Spinal cord (tissue), 10 donors: ENCODE results near the gene PIK3R6. TPM values are rescaled to one million over a fixed set of nuclear protein-coding genes. Genes with fewer than 3 reads are reported as not detected.

Experiments used
- DNase-seq, 6 donors: peaks; one replicate each; pipeline versions ENCODE4 v3.0.0 to v3.0.0-alpha.2; 2013 to 2015; ENCODE audit warnings: low spot score in 6 of 6, low read depth in 4 of 6
- H3K27ac ChIP-seq: one replicate; pipeline ENCODE4 v1.5.1; 2013; ENCODE audit warnings: low read depth, low read length, control low read depth
- H3K27me3 ChIP-seq: one replicate; pipeline ENCODE4 v1.6.1; 2013; ENCODE audit warnings: low read length; ENCODE audit not compliant: control insufficient read depth, insufficient read depth
- H3K36me3 ChIP-seq: one replicate; pipeline ENCODE4 v1.6.1; 2013; ENCODE audit warnings: low read length; ENCODE audit not compliant: control insufficient read depth, insufficient read depth
- H3K4me1 ChIP-seq: one replicate; pipeline ENCODE4 v1.6.1; 2013; ENCODE audit warnings: low read length; ENCODE audit not compliant: control insufficient read depth, insufficient read depth
- H3K4me3 ChIP-seq: one replicate; pipeline ENCODE4 v1.5.1; 2013; ENCODE audit warnings: low read depth, low read length, control low read depth
- H3K9me3 ChIP-seq: one replicate; pipeline ENCODE4 v1.6.1; 2013; ENCODE audit warnings: low read length; ENCODE audit not compliant: control insufficient read depth, insufficient read depth
- WGBS: methylation state at CpG from one replicate; pipeline ENCODE4 v1.1.5; 2013; ENCODE audit warnings: missing lambda C conversion rate; ENCODE audit not compliant: insufficient coverage; 5-methylcytosine and 5-hydroxymethylcytosine counted together
- polyA plus RNA-seq, 2 donors: library from polyadenylated mRNA; unstranded; fragments of 120-200 nt; gene quantifications; one replicate each; pipeline ENCODE4 v1.2.1, GENCODE V29; 2013; ENCODE audit not compliant: insufficient read length in 2 of 2
- total RNA-seq, 2 donors: library from RNA; depleted of rRNA in 1 of 2; stranded (reverse); fragments of 120-200 nt in 1 of 2; fragments of >200 nt in 1 of 2; gene quantifications; one replicate each; pipeline versions ENCODE4 v1.2.3 to v1.2.4, GENCODE V29; 2013 to 2014
- donor health status: healthy.

Gene PIK3R6
- total and polyA plus RNA-seq, 4 donors: 0.50 to 4.7 (median 2.1) TPM

GRCh38 chr17:8868092-8868491, 618 bp upstream of the PIK3R6 start:
- no peaks in the 10 kb centered on the region for H3K36me3 ChIP-seq
- no peak overlapping the region for H3K27ac ChIP-seq
- DNase-seq: no peak
- H3K27me3 ChIP-seq: peaks cover 4% of the 10 kb centered on the region
- H3K4me1 ChIP-seq: peaks cover 9% of the 10 kb centered on the region
- WGBS: 100% methylated on average over 1 of the region's 1 CpG
- no peak overlapping the region for H3K4me3 ChIP-seq
- H3K9me3 ChIP-seq: peaks cover 1% of the 10 kb centered on the region

- no peak overlapping the region for H3K27ac ChIP-seq
- H3K4me3 ChIP-seq: no peak overlapping the region
These were observed 1.7 kb downstream of the PIK3R6 start for GRCh38 chr17:8865811-8866210.

GRCh38 chr17:8865385-8865784, 2.1 kb downstream of the PIK3R6 start:
- no peaks in the 10 kb centered on the region for H3K36me3 ChIP-seq
- no peak overlapping the region for H3K4me3 ChIP-seq
- peaks cover 3% of the 10 kb centered on the region for H3K4me1 ChIP-seq
- H3K9me3 ChIP-seq: no peaks in the 10 kb centered on the region
- H3K27me3 ChIP-seq: peaks cover 4% of the 10 kb centered on the region
- 100% methylated on average over 1 of the region's 6 CpGs for WGBS
- DNase-seq: no peak
- no peak overlapping the region for H3K27ac ChIP-seq

More at GRCh38 chr17:8865811-8866210, 1.7 kb downstream of the PIK3R6 start:
- Histone ChIP-seq H3K36me3 (no peaks in the 10 kb centered on the region), H3K27me3 (peaks cover 4% of the 10 kb centered on the region), H3K4me1 (peaks cover 3% of the 10 kb centered on the region), H3K9me3 (no peaks in the 10 kb centered on the region)
- DNase-seq: no peak
- 90% methylated on average over 6 of the region's 7 CpGs for WGBS

- no peaks in the 10 kb centered on the region for H3K36me3 ChIP-seq
- DNase-seq: no peak
- H3K4me1 ChIP-seq: peaks cover 21% of the 10 kb centered on the region
- 79% methylated on average over 9 of the region's 9 CpGs for WGBS
- no peak overlapping the region for H3K4me3 ChIP-seq
- no peaks in the 10 kb centered on the region for H3K27me3 ChIP-seq
- no peaks in the 10 kb centered on the region for H3K9me3 ChIP-seq
- no peak overlapping the region for H3K27ac ChIP-seq
These were observed 5.0 kb downstream of the PIK3R6 start for GRCh38 chr17:8862213-8863056.

- peaks cover 28% of the 10 kb centered on the region for H3K4me1 ChIP-seq
- H3K9me3 ChIP-seq: no peaks in the 10 kb centered on the region
- no peaks in the 10 kb centered on the region for H3K27me3 ChIP-seq
- no peak for DNase-seq
- H3K36me3 ChIP-seq: no peaks in the 10 kb centered on the region
- H3K4me3 ChIP-seq: no peak overlapping the region
- 94% methylated on average over 5 of the region's 7 CpGs for WGBS
- H3K27ac ChIP-seq: no peak overlapping the region
These were observed 5.8 kb downstream of the PIK3R6 start for GRCh38 chr17:8861495-8862181.

- no peak for DNase-seq
- H3K27me3 ChIP-seq: no peaks in the 10 kb centered on the region
These were observed 7.6 kb downstream of the PIK3R6 start for GRCh38 chr17:8859804-8860430.

GRCh38 chr17:8859027-8859803, 8.3 kb downstream of the PIK3R6 start:
- H3K4me1 ChIP-seq: peaks cover 24% of the 10 kb centered on the region
- WGBS: 86% methylated on average over 7 of the region's 11 CpGs
- H3K27me3 ChIP-seq: no peaks in the 10 kb centered on the region
- H3K9me3 ChIP-seq: no peaks in the 10 kb centered on the region
- H3K27ac ChIP-seq: peak overlapping the region; percentile 9
- H3K36me3 ChIP-seq: no peaks in the 10 kb centered on the region
- DNase-seq: no peak
- no peak overlapping the region for H3K4me3 ChIP-seq

More at GRCh38 chr17:8859804-8860430, 7.6 kb downstream of the PIK3R6 start:
- Histone ChIP-seq H3K9me3 (no peaks in the 10 kb centered on the region), H3K36me3 (no peaks in the 10 kb centered on the region), H3K4me3 (no peak overlapping the region), H3K27ac (no peak overlapping the region), H3K4me1 (peaks cover 24% of the 10 kb centered on the region)
- WGBS: 90% methylated on average over 6 of the region's 14 CpGs

- WGBS: no CpG with 5 or more reads among the region's 5 CpGs
- Histone ChIP-seq H3K27me3 (no peaks in the 10 kb centered on the region), H3K9me3 (no peaks in the 10 kb centered on the region), H3K27ac (no peak overlapping the region), H3K4me3 (no peak overlapping the region), H3K36me3 (no peaks in the 10 kb centered on the region), H3K4me1 (peaks cover 24% of the 10 kb centered on the region)
- DNase-seq: peak in 1 of 6 donors; percentile 30
These were observed 9.6 kb downstream of the PIK3R6 start for GRCh38 chr17:8857919-8858318.
